Fibroblast of skin of back (primary cell): ENCODE measurements around the gene ST6GALNAC3.

ENCODE experiments used
- DNase-seq: peaks from one replicate; pipeline ENCODE4 v3.0.0-alpha.2; 2013

The ST6GALNAC3 gene

GRCh38 chr1:76450229-76450628, 375.7 kb downstream of the ST6GALNAC3 start:
- DNase-seq: no peak

DNA sequence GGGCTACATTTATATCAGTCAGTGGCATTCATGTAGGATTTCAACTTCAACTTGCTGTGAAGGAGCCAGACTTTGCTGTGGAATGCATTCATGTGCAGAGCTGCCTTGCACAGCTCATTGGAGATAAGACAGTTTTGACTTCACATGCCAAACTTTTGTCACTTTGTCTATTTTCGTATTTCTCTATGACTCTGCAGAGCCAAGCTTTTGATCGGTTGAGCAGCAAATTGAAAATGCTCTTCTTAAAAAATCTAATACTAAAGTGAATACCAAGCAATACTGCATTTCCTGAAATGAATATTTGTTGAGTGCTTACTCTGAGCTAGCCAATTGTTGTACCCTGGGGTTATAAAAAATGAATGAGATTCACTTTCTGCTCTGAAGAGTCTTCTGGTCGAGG, 388.7 kb downstream of the ST6GALNAC3 start:
- DNase-seq: no peak

- no peak for DNase-seq
Observed at GRCh38 chr1:76463849-76464248, 389.3 kb downstream of the ST6GALNAC3 start.

GRCh38 chr1:76465030-76465429, 390.5 kb downstream of the ST6GALNAC3 start:
- peak; percentile 67 for DNase-seq

- no peak for DNase-seq
Observed at GRCh38 chr1:76470166-76470565, 395.6 kb downstream of the ST6GALNAC3 start.

- DNase-seq: peak; percentile 79
Observed at GRCh38 chr1:76471536-76471935, 397.0 kb downstream of the ST6GALNAC3 start.

DNA sequence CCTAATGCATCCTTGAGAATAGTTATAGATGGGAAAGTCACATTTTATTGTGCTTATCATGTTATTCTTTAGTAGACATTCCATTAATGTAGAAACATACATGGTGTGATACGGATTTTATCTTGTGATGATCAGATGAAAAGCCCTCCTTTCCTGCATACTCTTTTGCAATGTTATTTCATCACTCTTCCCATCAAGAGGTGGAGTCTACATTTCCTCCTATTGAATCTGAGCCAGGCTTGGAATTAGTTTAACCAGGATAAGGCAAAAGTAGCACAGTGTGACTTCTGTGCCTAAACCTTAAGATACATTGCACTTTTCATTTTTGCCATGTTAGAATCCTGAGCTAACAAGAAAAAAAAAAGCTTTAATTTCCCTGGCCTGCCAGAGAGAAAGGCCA, 399.0 kb downstream of the ST6GALNAC3 start:
- no peak for DNase-seq

DNA sequence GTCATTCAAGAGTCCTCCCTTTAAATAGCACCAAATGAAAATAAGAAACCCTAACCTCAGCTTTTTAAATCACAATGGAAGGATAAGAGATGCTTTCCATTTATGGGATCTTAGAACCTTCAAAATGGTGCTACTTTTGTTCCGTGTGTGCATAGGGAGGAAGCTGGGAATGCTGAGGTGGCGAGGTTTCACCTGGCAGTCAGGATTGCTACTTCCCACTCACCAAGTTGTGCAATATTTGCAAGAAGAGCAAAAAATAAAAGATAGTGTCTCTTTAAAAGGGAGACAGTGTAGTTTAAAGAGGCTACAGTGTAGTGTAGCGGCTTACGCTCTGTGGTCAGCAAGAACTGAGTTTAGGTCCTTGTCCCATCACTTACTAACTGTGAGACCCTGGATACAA, 400.4 kb downstream of the ST6GALNAC3 start:
- no peak for DNase-seq

DNA sequence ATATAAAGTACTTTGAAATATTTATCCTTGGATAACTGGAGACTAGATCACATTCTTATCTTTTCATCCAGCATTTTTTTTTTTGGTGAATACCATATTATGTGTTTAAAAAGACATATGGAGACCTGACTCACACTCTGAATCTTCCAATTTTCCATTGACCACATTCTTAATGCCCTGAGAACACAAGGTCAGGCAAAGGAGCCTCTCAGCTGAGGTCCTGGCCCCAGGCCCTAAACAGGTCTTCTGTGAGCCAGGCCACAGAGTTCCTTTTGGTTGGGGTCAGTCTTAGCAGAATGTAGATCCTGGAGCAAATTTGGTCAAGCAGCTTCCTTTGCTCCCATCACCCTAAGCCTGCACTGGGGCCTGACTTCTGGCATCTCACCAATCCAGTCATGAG, 402.6 kb downstream of the ST6GALNAC3 start:
- DNase-seq: peak; percentile 29

DNA sequence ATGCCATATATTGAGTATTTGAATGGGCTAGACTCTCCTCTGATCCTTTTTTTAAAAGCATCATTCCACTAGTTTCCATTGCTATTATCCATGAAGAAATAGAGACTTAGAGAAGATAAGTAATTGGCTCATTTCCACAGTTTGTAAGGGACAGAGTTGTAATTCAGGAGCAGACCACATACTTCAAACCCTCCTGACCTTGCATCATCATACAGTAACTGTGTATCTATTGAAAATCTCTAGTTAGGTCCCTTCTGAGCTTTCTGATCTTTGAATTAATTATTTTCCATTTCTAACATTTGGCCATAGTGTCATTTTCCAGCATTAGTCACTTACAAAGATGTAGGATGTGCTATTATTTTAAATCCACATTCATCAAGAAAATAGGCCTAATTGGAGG, 406.3 kb downstream of the ST6GALNAC3 start:
- no peak for DNase-seq

DNA sequence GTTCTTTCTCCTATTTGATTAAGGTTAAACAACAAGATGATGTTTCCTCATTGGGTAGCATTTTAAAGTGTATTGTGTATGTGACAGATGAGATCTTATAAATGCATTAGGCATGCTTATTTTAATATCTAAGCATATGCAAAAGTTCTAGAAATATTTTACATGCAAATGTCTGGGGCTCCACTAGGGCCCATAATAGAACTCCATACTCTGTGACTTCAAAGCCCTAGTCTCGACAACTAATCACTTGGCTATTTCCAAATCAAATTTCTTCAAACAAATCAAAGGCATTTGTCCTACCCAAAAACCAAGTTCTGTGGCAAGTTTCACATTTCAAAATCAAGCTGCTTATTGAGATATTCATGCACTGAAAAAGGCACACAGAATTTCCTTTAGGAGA, 407.1 kb downstream of the ST6GALNAC3 start:
- no peak for DNase-seq

DNA sequence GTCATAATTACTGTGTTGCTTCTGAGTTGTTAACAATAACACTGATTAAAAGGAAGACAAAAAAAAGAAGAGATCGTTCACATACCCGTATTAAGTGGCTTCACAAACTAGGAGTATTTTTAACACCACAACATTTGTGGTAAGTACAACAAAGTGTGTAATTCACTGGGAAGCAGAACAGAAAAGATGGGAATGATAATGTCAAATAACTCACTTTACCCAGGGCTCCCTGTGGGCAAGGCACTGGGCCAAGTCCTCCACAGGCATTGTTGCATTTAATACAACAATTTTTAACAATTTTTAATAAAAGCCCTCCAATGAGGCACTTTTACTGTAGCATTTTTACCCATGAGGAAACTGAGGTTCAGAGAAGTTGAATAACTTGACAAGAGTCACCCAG, 407.7 kb downstream of the ST6GALNAC3 start:
- DNase-seq: no peak

DNA sequence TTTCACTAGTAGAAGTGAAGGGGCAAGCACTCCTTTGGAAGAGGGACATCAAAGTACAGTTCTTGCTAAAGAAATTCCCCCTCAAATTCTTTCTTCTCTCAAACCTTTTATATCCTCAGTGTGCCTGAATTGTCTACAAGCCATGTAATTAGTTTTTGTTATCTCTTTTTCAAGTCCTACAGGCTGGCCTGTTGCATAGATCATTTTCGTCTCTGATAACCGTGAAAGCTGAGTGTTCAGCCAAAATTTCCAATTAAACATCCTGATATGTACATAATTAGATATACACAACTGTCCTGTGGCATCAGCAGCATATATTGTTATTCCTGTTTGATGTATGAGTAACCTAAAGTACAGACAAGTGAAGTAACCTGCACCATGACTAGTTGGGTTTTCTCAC, 417.2 kb downstream of the ST6GALNAC3 start:
- DNase-seq: no peak

- DNase-seq: no peak
Observed at GRCh38 chr1:76492752-76493430, 418.3 kb downstream of the ST6GALNAC3 start.

DNA sequence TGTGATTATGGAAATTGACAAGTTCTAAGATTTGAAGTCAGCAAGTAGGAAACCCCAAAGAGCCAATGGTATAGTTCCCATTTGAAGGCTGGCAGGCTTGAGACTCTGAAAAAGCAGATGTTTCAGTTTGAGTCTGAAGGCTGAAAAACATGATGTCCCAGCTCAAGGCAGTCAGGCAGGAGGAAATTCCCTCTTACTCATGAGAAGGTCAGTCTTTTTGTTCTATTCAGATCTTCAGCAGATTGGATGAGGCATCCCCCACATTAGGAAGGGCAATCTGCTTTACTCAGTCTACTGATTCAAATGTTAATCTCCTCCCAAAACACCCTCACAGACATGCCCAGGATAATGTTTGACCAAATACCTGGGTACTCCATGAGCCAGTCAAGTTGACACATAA, 420.3 kb downstream of the ST6GALNAC3 start:
- DNase-seq: peak; percentile 27

DNA sequence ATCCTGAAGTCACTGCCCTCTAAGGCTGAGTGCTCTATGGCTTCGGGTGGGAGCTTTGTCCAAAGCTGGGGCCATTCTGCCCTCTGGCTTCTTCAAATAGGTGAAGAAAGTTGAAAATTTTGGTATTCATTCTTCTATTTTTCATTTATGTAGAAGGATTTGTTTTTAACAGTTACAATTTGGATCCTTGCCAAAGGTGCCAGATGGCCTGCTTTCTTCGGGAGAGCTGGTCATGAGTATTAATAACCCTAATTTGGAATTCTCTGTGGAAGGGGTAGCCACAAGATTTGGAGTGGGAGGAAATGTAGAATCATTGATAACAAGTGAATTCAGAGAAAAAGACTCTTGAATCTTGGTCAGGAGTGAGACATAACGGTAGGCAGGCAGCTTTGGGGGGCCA, 422.3 kb downstream of the ST6GALNAC3 start:
- no peak for DNase-seq

DNA sequence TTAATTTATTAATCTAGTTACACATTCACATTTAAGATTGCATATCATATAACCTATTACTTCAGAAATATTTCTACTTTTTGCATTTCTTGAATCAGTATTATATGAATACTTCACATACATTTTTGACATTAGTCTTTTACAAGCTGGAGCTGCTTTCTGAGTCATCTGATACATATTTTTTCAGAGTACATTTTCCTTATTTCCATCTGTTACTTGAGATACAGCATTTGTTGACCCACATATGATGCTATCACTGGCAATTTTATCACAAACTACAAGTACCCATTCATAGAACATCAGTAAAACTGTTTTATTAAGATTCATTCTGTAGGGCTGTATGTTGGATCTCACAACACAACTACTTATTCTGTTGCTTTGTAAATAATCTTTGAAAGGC, 425.6 kb downstream of the ST6GALNAC3 start:
- peak; percentile 48 for DNase-seq

DNA sequence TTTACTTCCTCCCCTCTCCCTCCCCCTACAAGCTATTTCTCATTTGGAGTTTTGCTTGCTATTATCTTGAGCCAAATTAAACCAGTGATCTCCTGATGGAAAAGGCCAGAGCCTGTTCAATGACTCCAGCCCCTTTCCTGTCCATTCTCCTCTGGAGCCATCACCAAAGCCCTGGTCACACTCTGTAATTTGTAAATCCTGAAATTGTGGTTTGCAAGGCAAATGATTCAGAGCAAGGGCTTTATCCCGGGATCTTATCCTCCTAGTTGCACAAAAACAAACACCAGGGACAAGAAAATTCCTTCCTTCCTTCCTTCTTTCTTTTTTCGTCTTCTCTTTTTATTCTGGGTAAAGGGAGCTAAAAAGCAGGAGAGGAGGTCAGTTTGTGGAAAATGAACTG, 426.6 kb downstream of the ST6GALNAC3 start:
- DNase-seq: peak; percentile 56

GRCh38 chr1:76501586-76502219, 427.2 kb downstream of the ST6GALNAC3 start:
- no peak for DNase-seq

DNA sequence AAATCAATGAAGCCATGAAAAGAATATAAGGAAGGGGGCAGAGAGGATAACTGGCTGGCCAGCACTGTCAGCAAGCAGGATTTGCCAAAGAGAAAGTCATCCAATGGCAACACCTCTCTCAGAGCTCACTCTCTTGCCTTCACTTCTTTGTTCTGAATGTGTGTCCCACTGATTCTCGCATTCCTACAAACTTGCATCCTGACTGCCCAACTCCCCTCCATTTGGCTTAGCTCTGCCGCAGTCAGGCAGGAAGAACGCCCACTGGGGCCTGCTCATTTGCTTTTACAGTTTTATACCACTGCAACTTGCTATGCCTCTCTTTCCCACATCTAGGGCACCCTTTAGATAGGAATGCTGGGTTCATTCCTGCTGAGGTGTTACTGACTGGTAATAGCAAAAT, 428.6 kb downstream of the ST6GALNAC3 start:
- no peak for DNase-seq

GRCh38 chr1:76503736-76504135, 429.2 kb downstream of the ST6GALNAC3 start:
- DNase-seq: no peak

- no peak for DNase-seq
Observed at GRCh38 chr1:76507376-76507775, 432.8 kb downstream of the ST6GALNAC3 start.

DNA sequence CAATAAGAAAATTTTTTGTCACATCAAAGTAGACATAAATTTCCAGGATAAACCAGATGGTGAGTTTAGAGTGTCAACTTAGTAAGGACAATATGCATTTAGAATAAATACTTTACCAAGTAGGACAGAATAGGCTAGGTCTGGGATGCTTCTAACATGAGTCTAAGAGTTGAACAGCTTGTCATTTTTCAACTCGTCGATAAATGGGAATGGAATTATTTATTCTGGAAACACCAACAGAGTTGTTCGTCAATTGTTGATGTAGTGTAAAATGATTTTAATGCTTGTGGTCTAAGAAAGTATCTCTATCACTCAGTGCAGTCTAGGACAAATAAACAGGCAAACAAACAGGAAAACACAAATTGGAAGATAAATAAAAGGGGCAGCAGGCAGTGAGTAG, 434.3 kb downstream of the ST6GALNAC3 start:
- peak; percentile 77 for DNase-seq

GRCh38 chr1:76510672-76511557, 436.4 kb downstream of the ST6GALNAC3 start:
- DNase-seq: no peak
